Epithelial cell of prostate (primary cell): ENCODE data around the gene BRD4.
"Not testable (repeated sequence)": the region's sequence is repeated elsewhere in the genome, so short reads cannot be mapped to it uniquely, and the experiment has no call there.

Experiments used
- DNase-seq: peaks from one replicate; pipeline ENCODE4 v3.0.0-alpha.2; 2011; ENCODE audit warnings: low read depth, low spot score
- H3K27ac ChIP-seq: fragments of 450-650 bp; 2 replicates; pipeline ENCODE4 v1.5.1; 2017; ENCODE audit warnings: mild to moderate bottlenecking

BRD4 gene

DNA sequence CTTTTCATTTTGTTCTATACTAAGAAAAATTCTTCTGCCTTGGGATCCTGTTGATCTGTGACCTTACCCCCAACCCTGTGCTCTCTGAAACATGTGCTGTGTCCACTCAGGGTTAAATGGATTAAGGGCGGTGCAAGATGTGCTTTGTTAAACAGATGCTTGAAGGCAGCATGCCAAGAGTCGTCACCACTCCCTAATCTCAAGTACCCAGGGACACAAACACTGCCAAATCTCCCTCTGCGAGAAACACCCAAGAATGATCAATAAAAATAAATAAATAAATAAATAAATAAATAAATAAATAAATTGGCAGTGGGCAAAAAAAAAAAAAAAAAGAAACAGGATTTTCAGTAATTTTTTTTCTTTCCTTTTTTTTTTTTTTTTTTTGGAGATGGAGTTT lies 31.5 kb upstream of the BRD4 start:
- H3K27ac ChIP-seq, DNase-seq: not testable (repeated sequence)

DNA sequence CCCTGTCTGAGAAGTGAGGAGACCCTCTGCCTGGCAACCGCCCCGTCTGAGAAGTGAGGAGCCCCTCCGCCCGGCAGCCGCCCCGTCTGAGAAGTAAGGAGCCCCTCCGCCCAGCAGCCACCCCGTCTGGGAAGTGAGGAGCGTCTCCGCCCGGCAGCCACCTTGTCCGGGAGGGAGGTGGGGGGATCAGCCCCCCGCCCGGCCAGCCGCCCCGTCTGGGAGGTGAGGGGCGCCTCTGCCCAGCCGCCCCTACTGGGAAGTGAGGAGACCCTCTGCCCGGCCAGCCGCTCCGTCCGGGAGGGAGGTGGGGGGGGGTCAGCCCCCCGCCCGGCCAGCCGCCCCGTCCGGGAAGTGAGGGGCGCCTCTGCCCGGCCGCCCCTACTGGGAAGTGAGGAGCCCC lies 30.7 kb upstream of the BRD4 start:
- H3K27ac ChIP-seq, DNase-seq: not testable (repeated sequence)

DNA sequence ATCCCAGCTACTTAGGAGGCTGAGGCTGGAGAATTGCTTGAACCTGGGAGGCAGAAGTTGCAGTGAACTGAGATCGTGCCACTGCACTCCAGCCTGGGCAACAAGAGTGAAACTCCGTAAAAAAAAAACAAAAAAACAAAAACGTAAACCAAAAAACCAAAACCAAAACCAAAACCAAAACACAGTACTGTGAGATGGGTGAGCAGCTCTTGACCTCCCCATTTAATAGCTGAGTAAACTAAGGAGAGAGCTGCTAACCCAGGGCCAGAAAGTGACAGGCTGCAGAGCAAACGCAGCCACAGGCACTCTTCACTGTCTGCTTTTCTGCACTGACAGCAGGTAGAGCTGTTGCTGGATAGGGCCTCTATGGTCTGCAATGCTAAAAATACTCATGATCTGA lies 27.7 kb upstream of the BRD4 start:
- not testable (repeated sequence) for H3K27ac ChIP-seq, DNase-seq

DNA sequence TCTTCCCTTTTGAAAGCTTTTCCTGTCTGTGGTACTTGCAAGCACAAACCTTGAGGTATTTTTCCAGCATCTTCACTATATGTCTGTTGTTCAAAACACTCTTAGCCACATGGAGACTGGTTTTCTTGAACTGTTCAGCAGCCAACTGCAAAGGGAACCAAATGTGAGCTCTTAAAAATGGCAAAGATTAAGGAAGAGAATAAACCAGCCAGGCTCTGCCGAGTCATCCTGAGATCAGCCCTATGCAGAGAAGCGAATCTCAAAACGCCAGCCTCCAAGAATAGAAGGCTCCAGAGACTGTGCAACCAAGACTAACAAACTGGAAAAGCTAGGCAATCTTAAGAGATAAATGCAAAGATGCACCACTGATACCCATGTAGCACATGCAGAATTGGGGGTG lies 26.6 kb upstream of the BRD4 start:
- DNase-seq = no peak
- H3K27ac ChIP-seq = no peak overlapping the region

DNA sequence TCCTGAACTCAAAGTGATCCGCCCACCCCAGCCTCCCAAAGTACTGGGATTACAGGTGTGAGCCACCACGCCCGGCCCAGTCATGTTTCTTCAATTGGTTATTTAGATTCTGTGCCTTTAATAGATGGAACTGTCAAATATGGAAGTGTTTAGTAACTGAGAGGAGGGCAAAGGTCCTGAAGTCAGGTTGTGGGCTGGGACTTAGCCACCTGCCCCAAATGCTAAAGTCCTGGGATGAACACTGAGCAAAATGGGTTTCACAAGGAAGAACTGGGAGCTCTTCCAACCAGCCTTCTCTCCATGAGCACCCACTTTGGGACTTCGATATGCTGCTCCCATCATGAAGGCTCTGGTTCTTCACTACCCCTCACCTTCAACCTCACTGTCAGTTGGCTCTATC lies 25.6 kb upstream of the BRD4 start:
- H3K27ac ChIP-seq = no peak overlapping the region
- no peak for DNase-seq

DNA sequence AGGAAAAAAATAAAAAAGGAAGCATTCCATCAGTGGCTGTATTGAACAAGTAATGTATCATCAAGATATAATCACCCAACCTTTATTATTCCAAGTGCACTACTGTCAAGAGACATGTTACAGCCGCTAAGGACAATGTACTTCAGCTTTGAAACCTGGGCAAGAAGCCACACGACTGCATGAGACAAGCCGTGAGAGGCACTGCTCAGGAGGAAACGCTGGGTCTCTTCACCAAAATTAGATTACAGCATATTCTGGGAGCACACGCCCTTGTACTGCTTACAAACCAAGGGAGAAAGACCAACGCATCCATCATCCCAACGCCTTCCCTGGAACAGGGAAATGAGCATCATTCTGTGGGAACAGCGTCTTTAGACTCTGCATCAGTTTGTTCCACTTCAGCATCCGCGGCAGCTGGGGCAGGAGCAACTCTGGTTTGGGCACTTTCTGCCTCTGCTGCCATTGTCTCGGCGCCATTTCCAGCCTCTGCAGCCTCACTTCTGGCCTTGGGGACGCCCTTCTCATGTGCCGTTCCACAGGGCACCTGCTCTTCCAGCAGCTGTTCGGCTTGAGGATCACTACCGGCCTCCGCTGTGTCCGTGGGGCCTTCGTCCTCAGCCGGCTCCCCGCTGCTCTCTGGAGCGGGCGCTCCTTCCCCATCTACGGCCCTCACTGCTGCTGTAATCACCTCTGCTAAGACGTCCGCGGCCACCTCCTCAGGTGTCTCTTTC lies 22.4 kb upstream of the BRD4 start:
- H3K27ac ChIP-seq = no peak overlapping the region
- DNase-seq = no peak

DNA sequence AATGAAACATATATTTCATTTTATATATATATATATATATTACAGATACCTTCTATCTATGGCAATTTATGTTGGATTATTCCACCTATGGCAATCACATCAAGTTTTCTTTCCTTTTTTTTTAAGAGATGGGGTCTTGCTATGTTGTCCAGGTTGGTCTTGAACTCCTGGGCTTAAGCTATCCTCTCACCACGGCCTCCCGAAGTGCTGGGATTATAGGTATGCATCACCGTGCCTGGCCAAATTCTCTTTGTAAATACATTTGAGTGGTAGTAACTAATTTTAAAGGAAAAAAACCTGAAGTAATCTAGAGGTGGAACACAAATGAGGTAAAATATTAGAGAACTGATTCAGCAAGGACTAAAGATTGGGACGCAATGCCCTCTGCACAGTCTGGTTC lies 21.6 kb upstream of the BRD4 start:
- DNase-seq = no peak
- no peak overlapping the region for H3K27ac ChIP-seq

DNA sequence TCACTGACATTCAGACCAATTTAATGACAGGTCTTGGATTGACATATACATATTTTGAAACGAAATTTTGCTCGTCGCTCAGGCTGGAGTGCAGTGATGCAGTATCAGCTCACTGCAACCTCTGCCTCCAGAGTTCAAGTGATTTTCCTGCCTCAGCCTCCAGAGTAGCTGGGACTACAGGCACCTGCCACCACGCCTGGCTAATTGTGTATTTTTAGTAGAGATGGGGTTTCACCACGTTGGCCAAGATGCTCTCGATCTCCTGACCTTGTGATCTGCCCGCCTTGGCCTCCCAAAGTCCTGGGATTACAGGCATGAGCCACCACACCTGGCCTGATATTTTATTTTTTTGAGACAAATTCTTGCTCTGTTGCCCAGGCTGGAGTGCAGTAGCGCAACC lies 20.2 kb upstream of the BRD4 start:
- DNase-seq, H3K27ac ChIP-seq: not testable (repeated sequence)

DNA sequence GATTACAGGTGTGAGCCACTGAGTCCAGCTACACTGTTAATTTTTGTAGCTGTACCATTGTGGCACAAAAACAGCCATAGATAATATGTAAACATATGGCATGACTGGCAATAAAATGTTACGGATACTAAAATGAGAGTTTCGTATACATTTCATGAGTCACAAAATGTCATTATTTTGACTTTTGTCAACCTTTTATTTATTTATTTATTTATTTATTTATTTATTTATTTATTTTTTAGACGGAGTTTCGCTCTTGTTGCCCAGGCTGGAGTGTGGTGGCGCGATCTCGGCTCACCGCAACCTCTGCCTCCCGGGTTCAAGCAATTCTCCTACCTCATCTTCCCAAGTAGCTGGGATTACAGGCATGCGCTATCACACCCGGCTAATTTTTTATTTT lies 9.0 kb upstream of the BRD4 start:
- H3K27ac ChIP-seq, DNase-seq: not testable (repeated sequence)

DNA sequence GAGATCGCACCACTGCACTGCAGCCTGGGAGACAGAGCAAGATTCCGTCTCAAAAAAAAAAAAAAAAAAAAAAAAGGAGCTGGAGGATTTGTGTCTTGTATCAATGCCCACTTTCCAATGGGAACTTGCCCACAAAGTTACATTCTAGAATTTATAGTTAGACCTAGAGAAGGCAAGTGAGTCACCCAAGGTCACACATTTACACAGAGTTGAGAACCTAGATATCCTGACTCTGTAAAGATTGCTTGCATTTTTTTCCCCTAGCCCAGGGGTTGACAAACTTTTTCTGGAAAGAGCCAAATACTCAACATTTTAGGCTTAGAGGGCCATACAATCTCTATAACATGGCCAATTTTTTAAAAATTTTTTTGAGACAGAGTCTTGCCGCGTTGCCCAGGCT lies 7.7 kb upstream of the BRD4 start:
- no peak overlapping the region for H3K27ac ChIP-seq
- DNase-seq = no peak

DNA sequence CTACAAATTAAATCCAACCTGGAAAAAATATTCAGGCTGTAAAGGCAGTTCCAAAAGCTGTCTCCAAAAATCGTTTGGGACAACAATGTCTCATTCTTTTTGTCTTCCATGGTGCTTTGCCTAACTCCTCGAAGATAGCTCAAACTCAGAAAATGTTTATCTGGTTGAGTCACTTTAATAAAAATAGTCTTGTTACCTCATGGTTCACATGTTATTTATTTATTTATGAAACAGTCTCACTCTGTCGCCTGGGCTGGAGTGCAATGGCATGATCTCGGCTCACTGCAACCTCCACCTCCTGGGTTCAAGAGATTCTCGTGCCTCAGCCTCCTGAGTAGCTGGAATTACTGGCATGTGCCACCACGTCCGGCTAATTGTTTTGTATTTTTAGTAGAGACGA lies 4.9 kb upstream of the BRD4 start:
- DNase-seq = no peak
- H3K27ac ChIP-seq = no peak overlapping the region

DNA sequence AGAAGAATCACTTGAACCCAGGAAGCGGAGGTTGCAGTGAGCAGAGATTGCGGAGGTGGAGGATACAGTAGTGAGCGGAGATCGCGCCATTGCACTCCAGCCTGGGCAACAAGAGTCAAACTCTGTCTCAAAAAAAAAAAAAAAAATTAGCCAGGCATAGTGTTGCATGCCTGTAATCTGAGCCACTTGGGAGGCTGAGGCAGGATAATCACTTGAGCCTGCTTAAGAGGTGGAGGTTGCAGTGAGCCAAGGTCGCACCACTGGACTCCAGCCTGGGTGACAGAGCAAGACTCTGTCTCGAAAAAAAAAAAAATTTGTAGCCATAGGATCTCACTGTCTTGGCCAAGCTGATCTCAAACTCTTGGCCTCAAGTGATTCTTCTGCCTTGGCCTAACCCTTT lies 3.7 kb upstream of the BRD4 start:
- not testable (repeated sequence) for DNase-seq, H3K27ac ChIP-seq

DNA sequence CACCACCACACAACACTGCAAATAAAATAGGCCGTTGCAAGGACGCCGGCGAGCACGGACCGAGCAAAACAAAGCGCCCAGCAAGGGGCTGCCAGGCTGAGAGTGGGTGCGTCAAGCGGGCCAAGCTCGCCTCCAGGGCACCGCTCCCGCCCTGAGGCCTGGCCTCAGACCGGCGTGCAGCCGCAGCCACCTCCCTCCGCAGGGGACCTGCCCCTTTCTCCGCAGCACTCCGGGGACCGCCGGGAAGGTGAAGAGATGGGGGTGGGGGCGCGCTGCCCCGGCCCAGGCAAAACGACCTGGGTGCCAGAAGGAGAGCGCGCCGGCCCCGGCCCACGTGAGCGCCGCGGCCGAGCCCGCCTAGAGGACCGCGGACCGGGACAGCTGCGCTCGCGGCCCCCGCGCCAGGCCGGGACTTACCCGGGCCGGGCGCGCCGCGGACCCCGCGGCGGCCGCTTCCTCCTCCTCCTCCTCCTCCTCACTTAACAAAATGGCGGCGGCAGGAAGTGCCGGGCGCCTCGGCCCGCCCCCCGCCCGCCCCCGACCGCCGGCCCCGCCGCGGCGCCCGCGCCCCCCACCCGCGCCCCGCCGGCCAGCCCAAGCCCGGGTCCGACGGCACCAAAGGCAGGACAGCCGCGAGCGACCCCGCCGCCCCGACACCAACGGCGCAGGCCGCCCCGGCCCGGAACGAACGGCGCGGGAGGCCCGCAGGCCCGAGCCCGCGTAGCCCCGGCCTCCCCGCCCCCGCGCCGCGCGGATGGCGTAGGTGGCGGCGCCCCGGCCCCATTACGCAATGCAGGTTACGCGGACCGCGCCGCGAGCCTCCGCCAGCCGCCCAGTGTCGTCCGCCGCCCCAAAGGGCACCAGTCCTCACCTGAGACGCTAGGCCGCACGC lies 674 bp downstream of the BRD4 start:
- H3K27ac ChIP-seq = peak overlapping the region; percentile 97
- DNase-seq = no peak

DNA sequence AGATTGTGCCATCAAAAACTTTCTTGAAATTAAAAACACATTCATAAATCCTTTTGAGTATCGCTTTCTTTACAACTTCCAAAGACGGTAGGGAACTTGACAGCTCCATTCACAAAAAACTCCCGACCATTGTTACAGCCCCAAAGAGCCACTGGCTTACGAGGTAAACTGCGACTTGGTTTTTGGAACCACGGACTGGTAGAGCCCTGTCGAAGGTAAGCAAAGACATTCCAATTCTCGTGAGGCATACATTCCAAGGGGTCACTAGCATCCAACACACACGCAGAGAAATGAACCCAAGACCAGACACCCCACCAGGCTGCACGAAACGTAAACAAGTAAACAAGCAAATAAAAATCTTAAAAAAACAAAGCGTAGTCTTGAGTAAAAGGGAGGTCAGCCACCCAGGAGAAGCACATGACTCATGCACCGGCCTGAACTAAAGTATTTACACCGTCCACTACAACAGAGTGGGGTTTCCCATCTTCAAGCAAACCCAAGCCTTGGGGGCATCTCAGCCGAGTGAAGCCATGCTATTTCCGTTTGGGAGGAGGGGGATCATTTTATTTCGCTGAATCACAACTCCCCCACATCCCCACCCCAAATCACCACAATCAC lies 1.4 kb downstream of the BRD4 start:
- DNase-seq = no peak
- H3K27ac ChIP-seq = peak overlapping the region; percentile 97

DNA sequence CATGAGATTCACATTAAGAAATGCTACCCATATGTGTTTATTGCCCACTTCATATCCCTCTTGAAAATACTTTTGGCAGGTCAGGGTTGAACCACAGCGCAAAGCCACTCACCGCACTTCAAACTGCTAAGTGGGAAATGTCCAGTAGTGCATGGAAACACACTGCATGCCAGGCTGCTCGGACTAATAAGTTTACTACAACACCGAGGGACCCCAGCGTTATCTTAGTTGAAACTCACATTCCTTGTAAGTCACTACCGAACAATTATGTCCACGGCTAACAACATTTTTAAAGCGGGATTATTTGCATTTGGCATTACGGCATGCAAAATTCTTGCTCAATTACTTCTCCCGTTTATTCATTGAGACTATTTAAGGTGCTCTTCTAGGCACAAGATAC lies 4.0 kb downstream of the BRD4 start:
- H3K27ac ChIP-seq = no peak overlapping the region
- DNase-seq = no peak

DNA sequence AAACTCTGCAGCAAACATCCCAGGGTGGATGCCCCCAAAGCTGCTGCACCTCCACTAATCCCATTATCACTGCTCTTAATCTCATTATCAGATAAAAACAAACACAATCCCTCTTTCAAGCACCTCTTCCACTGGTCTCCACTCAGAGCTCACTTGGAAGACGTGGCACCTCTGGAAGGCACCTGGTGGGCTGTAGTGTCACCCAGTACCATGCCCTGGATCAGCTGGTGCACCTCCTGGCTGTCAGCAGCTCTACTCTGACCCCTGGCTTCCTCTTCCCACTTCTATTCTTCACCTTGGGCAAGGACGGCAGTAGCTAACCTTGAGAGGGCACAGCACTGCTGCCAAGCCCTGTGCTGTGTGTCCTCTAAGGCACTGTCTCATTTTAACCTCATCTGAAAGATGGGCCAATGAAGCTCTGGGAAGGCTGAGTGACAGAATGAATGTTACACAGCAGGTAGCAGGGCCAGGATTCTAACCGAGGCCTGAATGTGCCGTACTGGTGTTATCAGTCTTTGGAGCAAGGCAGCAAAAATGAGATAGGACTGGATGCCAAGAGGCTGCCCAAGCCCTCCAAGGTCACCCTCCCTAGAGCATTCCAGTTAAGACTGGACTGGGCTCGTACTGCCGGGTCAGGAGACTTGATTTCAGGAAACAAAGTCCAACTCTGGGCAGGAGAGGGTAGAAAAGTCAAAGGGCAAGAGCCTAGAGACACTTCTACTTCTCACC lies 7.4 kb downstream of the BRD4 start:
- no peak for DNase-seq
- H3K27ac ChIP-seq = peak overlapping the region; percentile 74

DNA sequence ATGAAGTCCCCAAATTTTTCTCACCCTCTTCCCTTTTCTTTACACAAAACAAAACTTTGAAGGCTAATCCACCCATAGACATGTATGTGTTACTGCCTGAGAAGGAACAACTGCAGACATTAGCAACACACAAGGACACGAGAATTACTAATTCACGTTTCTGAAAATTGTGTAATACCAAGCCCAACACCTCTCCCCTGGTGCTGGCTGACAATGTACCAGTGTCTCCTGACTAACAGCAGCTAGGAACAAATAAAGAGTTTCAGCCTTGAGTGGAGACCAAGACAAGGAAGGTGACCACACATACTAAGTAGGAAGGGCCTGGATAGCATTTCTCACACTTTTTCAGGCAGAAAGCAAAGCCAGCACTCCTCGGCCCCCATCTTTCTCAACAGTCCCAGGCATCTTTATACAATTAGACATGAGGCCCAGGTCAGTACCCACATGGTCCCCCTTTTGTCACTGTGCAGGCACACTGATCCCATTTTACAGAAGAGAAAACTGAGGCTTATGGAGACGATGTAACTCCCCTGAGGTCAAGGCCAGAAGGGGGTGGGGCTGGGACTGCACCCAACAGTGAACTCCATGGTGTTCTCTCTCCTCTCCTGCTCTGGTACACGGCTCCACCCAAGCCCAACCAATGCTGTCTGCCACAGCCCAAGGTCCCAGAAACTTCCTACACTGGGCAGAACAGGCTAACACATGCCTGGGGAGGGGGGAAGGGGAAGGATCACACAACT lies 8.7 kb downstream of the BRD4 start:
- peak overlapping the region; percentile 74 for H3K27ac ChIP-seq
- DNase-seq = peak; percentile 48

DNA sequence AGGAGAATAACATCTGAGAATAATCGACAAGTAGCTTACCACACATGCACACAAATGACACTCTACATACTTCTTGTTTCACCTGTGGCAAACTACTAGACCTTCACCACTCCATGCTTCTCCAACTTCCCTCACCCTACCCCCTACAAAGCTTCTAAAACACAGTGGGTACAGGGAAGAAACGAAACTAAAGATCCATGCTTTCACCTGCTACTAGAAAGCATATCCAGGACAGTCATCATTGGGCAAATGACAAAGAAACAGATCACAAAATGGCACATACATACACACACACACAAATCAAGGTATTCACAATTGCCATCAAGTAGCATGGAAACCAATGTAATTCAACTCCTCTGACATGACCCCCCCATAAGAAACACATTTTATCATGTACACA lies 10.6 kb downstream of the BRD4 start:
- no peak overlapping the region for H3K27ac ChIP-seq
- DNase-seq = no peak

DNA sequence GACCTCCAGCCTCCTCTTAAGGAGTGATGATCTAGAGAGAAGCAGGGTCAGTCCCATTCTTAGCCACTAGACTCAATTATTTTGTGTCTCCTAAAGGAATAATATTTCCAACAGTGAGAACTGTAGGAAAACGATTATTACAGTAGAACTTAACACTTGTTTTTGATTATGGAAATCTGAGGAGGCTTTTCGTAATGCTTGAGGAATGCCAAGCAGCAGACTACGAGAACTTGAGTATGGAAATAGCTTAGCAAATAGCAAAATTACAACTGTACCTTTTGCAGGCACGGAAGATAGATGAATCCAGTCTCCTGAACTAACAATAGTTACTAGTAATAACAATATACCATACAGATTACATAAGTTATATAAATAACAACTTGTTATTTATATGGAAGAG lies 12.2 kb downstream of the BRD4 start:
- DNase-seq = no peak
- H3K27ac ChIP-seq = no peak overlapping the region

DNA sequence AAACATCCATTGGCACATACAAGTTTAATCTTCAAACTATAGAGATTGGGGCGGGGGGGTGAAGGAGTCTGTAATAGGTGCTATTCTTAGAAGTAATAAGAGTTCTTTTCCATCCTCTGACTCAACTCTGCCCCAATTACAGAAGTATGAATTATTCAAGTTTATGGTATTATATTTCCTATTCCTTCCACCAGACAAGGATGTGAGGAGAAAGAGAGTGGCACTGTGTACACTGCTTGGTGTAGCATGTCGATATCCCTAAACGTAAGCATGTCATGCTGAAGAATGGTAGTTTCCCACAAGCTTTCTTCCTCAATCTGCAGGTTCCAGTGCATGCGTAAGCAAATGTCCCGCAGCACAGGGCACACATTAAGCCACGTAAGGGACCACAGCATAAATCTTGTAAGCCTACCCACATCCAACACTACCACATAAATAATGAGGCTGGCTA lies 14.1 kb downstream of the BRD4 start:
- no peak for DNase-seq
- H3K27ac ChIP-seq = no peak overlapping the region
